Measurements from ENCODE around the gene TRMT1. TPM values are rescaled to one million over a fixed set of nuclear protein-coding genes. Genes with fewer than 3 reads are reported as not detected.

TRMT1 gene
- total and polyA plus RNA-seq, 3 donors from 2014 or later: 35.9 to 50.0 (median 44.8) TPM

- H3K36me3 ChIP-seq (ENCODE audit: low read depth, missing control alignments): no peaks in the 10 kb centered on the region
- no peak overlapping the region for H3K27ac ChIP-seq
- TF ChIP-seq CTCF (IDR thresholded peaks at IDR 0.05) (no peak), POLR2A (IDR thresholded peaks at IDR 0.05) (no peak)
- H3K27me3 ChIP-seq: no peaks in the 10 kb centered on the region
- WGBS, 2 donors: 79 to 84% methylated on average over 20 of the region's 20 CpGs
- H3K4me3 ChIP-seq: no peak overlapping the region
- DNase-seq: no peak
- no peaks in the 10 kb centered on the region for H3K9me3 ChIP-seq
- peaks cover 18% of the 10 kb centered on the region for H3K4me1 ChIP-seq
- intact Hi-C loops (cut with DNase I; ENCODE audit: low total_unique reads): no loop called here
Observed at GRCh38 chr19:13122980-13123957, 6.7 kb upstream of the TRMT1 start.

- no peak overlapping the region for H3K4me3 ChIP-seq
- WGBS, 2 donors: 79 to 87% methylated on average over 9 to 13 of the region's 13 CpGs
- H3K36me3 ChIP-seq (ENCODE audit: low read depth, missing control alignments): no peaks in the 10 kb centered on the region
- no peaks in the 10 kb centered on the region for H3K9me3 ChIP-seq
- TF ChIP-seq POLR2A (IDR thresholded peaks at IDR 0.05) (no peak), CTCF (IDR thresholded peaks at IDR 0.05) (no peak)
- no peak overlapping the region for H3K27ac ChIP-seq
- no peak for DNase-seq
- intact Hi-C loops (cut with DNase I; ENCODE audit: low total_unique reads): no loop called here
- H3K27me3 ChIP-seq: no peaks in the 10 kb centered on the region
- peaks cover 18% of the 10 kb centered on the region for H3K4me1 ChIP-seq
Observed at GRCh38 chr19:13122275-13122878, 5.8 kb upstream of the TRMT1 start.

DNA sequence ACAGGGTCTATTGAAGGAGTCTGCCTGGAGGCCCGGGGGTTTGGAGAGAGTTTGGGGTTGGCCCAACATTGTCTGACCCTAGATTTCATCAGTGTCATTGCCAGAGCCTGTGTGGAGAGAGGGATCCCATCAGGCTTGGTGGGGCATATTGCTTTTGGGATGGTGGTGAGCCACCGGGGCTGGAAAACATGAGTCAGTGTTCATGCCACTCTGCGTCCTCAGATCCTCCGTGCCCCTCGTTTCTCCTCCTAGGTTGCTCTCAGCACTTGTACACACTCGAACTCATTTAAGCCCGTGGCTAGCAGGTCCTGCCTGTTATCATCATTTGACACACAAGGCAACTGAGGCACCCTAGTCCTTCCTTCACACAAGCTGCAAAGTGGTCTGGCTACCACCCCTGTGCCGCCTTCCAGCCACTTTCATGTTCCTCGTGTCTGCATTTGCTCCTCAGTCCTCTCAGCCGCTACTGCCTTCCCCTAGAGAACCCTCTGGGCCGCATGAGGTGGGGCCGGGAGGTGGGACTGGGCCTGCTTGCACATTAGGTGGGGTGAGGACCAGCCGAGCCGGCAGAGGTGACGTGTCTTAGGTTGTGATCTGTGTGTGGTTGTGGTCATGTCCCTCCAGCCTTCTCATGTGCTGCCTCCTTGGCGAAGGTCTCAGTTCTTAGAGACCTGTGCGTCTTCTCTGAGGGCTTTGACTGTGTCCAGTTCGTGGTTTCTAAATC is 5.2 kb upstream of the TRMT1 start:
- Histone ChIP-seq H3K4me1 (peaks cover 18% of the 10 kb centered on the region), H3K27me3 (no peaks in the 10 kb centered on the region), H3K9me3 (no peaks in the 10 kb centered on the region), H3K36me3 (ENCODE audit: low read depth, missing control alignments) (no peaks in the 10 kb centered on the region), H3K27ac (no peak overlapping the region), H3K4me3 (no peak overlapping the region)
- no peak for TF ChIP-seq CTCF (IDR thresholded peaks at IDR 0.05)
- intact Hi-C loops (cut with DNase I; ENCODE audit: low total_unique reads): no loop called here
- 83 to 87% methylated on average over 16 to 18 of the region's 18 CpGs for WGBS, 2 donors
- no peak for DNase-seq

DNA sequence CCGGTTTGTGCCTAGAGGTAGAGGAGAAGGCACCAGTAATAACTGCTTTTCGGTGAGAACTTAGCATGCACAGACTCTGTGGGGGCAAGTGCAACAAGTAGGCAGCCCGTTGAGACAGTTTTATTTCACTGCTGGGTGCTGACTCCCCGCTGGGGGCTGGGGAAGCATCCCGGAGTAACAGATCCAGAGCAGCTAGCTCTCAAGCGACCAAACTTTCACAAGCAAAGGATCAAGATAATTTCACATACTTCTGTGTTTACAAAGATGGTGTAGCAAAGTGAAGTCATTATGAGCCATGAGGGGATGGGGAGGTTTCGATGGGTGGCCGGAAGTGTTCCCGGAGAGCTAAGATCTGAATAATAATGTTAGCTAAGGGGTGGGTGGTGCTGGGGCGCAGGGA is 4.3 kb upstream of the TRMT1 start:
- intact Hi-C loops (cut with DNase I; ENCODE audit: low total_unique reads): no loop called here
- H3K27me3 ChIP-seq: no peaks in the 10 kb centered on the region
- no peak overlapping the region for H3K4me3 ChIP-seq
- H3K4me1 ChIP-seq: peaks cover 21% of the 10 kb centered on the region
- DNase-seq: no peak
- 76 to 79% methylated on average over 10 of the region's 10 CpGs for WGBS, 2 donors
- H3K36me3 ChIP-seq (ENCODE audit: low read depth, missing control alignments): no peaks in the 10 kb centered on the region
- H3K9me3 ChIP-seq: no peaks in the 10 kb centered on the region
- TF ChIP-seq POLR2A (IDR thresholded peaks at IDR 0.05) (no peak), CTCF (IDR thresholded peaks at IDR 0.05) (no peak)
- H3K27ac ChIP-seq: no peak overlapping the region
